ENCODE data around the gene OR10H2.

DNA sequence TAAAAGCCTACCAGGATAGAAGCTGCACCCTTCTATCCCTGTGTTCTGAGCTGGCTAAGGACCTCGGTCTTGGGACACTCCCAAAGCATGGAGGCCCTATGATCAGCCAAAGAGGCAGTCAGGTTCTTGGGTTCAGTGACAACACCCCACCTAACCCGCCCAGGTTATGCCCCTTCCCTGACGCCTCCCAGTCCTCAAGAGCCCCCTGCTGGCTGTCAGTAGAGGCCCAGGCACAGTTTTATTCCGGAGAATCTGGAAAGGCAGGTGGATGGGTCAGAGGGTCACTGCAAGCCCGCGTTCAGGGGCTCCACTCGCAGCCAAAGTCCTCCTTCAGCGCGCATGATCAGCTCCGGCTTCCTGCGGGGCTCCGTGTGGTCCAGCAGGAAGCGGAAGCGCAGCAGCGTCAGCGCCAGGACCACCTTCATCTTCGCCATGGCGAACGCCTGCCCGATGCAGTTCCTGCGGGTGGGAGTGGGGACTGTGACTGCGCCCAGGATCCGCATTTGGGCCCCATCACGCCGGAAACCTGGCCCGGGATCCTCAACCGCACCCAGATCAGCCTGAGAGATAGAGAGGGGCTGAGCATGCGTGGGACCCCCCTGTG, 32.2 kb downstream of the OR10H2 start:
- TF ChIP-seq, protein P1, sequence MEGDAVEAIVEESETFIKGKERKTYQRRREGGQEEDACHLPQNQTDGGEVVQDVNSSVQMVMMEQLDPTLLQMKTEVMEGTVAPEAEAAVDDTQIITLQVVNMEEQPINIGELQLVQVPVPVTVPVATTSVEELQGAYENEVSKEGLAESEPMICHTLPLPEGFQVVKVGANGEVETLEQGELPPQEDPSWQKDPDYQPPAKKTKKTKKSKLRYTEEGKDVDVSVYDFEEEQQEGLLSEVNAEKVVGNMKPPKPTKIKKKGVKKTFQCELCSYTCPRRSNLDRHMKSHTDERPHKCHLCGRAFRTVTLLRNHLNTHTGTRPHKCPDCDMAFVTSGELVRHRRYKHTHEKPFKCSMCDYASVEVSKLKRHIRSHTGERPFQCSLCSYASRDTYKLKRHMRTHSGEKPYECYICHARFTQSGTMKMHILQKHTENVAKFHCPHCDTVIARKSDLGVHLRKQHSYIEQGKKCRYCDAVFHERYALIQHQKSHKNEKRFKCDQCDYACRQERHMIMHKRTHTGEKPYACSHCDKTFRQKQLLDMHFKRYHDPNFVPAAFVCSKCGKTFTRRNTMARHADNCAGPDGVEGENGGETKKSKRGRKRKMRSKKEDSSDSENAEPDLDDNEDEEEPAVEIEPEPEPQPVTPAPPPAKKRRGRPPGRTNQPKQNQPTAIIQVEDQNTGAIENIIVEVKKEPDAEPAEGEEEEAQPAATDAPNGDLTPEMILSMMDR (IDR thresholded peaks at IDR 0.05) = no peak
- TF ChIP-seq, protein P2, sequence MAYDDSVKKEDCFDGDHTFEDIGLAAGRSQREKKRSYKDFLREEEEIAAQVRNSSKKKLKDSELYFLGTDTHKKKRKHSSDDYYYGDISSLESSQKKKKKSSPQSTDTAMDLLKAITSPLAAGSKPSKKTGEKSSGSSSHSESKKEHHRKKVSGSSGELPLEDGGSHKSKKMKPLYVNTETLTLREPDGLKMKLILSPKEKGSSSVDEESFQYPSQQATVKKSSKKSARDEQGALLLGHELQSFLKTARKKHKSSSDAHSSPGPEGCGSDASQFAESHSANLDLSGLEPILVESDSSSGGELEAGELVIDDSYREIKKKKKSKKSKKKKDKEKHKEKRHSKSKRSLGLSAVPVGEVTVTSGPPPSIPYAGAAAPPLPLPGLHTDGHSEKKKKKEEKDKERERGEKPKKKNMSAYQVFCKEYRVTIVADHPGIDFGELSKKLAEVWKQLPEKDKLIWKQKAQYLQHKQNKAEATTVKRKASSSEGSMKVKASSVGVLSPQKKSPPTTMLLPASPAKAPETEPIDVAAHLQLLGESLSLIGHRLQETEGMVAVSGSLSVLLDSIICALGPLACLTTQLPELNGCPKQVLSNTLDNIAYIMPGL (CRISPR knock-in tag; IDR thresholded peaks at IDR 0.05) = no peak
- TF ChIP-seq TEAD4 (CRISPR knock-in tag; IDR thresholded peaks at IDR 0.05) (no peak), TEAD1 (CRISPR knock-in tag; IDR thresholded peaks at IDR 0.05) (no peak), MXD4 (CRISPR knock-in tag; IDR thresholded peaks at IDR 0.05; ENCODE audit: borderline replicate concordance) (no peak), CREB1 (CRISPR knock-in tag; IDR thresholded peaks at IDR 0.05) (no peak), ZNF121 (CRISPR knock-in tag; IDR thresholded peaks at IDR 0.05) (no peak), ESRRA (CRISPR knock-in tag; IDR thresholded peaks at IDR 0.05; ENCODE audit: borderline replicate concordance) (no peak)
- TF ChIP-seq, protein P3, sequence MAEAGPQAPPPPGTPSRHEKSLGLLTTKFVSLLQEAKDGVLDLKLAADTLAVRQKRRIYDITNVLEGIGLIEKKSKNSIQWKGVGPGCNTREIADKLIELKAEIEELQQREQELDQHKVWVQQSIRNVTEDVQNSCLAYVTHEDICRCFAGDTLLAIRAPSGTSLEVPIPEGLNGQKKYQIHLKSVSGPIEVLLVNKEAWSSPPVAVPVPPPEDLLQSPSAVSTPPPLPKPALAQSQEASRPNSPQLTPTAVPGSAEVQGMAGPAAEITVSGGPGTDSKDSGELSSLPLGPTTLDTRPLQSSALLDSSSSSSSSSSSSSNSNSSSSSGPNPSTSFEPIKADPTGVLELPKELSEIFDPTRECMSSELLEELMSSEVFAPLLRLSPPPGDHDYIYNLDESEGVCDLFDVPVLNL (CRISPR knock-in tag; IDR thresholded peaks at IDR 0.05; ENCODE audit: borderline replicate concordance, low read depth) = no peak
- TF ChIP-seq, protein P4, sequence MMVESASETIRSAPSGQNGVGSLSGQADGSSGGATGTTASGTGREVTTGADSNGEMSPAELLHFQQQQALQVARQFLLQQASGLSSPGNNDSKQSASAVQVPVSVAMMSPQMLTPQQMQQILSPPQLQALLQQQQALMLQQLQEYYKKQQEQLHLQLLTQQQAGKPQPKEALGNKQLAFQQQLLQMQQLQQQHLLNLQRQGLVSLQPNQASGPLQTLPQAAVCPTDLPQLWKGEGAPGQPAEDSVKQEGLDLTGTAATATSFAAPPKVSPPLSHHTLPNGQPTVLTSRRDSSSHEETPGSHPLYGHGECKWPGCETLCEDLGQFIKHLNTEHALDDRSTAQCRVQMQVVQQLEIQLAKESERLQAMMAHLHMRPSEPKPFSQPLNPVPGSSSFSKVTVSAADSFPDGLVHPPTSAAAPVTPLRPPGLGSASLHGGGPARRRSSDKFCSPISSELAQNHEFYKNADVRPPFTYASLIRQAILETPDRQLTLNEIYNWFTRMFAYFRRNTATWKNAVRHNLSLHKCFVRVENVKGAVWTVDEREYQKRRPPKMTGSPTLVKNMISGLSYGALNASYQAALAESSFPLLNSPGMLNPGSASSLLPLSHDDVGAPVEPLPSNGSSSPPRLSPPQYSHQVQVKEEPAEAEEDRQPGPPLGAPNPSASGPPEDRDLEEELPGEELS (CRISPR knock-in tag; IDR thresholded peaks at IDR 0.05) = no peak
- TF ChIP-seq, protein P5, sequence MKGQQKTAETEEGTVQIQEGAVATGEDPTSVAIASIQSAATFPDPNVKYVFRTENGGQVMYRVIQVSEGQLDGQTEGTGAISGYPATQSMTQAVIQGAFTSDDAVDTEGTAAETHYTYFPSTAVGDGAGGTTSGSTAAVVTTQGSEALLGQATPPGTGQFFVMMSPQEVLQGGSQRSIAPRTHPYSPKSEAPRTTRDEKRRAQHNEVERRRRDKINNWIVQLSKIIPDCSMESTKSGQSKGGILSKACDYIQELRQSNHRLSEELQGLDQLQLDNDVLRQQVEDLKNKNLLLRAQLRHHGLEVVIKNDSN (CRISPR knock-in tag; IDR thresholded peaks at IDR 0.05) = no peak
- TF ChIP-seq, protein P6, sequence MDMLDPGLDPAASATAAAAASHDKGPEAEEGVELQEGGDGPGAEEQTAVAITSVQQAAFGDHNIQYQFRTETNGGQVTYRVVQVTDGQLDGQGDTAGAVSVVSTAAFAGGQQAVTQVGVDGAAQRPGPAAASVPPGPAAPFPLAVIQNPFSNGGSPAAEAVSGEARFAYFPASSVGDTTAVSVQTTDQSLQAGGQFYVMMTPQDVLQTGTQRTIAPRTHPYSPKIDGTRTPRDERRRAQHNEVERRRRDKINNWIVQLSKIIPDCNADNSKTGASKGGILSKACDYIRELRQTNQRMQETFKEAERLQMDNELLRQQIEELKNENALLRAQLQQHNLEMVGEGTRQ (CRISPR knock-in tag; IDR thresholded peaks at IDR 0.05) = no peak
